ENCODE results near the gene SORCS3. TPM values are rescaled to one million over a fixed set of nuclear protein-coding genes. Genes with fewer than 3 reads are reported as not detected.

The SORCS3 gene
- total RNA-seq, 2 donors from 2014 or later, result 0.68 TPM; not detected in 1

- H3K4me1 ChIP-seq (ENCODE audit: control insufficient read depth, insufficient read depth, low read length), result no peaks in the 10 kb centered on the region
These were observed 432.9 kb downstream of the SORCS3 start for GRCh38 chr10:105073999-105074398.

GRCh38 chr10:105075031-105075430 is 433.9 kb downstream of the SORCS3 start:
- Mint-ChIP-seq H3K27ac (no peak overlapping the region), H3K4me1 (no peaks in the 10 kb centered on the region), H3K4me3 (no peak overlapping the region), H3K9me3 (no peaks in the 10 kb centered on the region), H3K36me3 (ENCODE audit: low read depth) (no peaks in the 10 kb centered on the region), H3K27me3 (ENCODE audit: insufficient read depth) (peaks cover 10% of the 10 kb centered on the region)
- Histone ChIP-seq H3K4me3 (ENCODE audit: low read length) (no peak overlapping the region), H3K36me3 (ENCODE audit: control insufficient read depth, insufficient read depth, low read length) (no peaks in the 10 kb centered on the region), H3K27ac (ENCODE audit: low read depth, low read length) (no peak overlapping the region), H3K4me1 (ENCODE audit: control insufficient read depth, insufficient read depth, low read length) (no peaks in the 10 kb centered on the region), H3K9ac (ENCODE audit: extremely low read depth, low read length, poor library complexity, severe bottlenecking) (no peak overlapping the region), H3K9me3 (ENCODE audit: control insufficient read depth, low read length) (no peaks in the 10 kb centered on the region), H3K27me3 (ENCODE audit: control insufficient read depth, insufficient read depth, low read length, poor library complexity, severe bottlenecking) (peaks cover 6% of the 10 kb centered on the region)
- 90% methylated on average over 1 of the region's 1 CpG; no CpG with 5 or more reads in 1 of the 2 experiments for WGBS, 2 experiments (ENCODE audit: insufficient coverage in 1 of 2, insufficient read length in 1 of 2)
- DNase-seq, result no peak
- TF ChIP-seq CTCF (conservative IDR thresholded peaks at IDR 0.05), result no peak

More at GRCh38 chr10:105073999-105074398, 432.9 kb downstream of the SORCS3 start:
- no peaks in the 10 kb centered on the region for H3K4me1 Mint-ChIP-seq
- WGBS, 2 experiments (ENCODE audit: insufficient coverage in 1 of 2, insufficient read length in 1 of 2), result 92 to 93% methylated on average over 4 of the region's 4 CpGs
- no peak for DNase-seq
- Histone ChIP-seq H3K9me3 (ENCODE audit: control insufficient read depth, low read length) (no peaks in the 10 kb centered on the region), H3K4me3 (ENCODE audit: low read length) (no peak overlapping the region), H3K27ac (ENCODE audit: low read depth, low read length) (no peak overlapping the region), H3K27me3 (ENCODE audit: control insufficient read depth, insufficient read depth, low read length, poor library complexity, severe bottlenecking) (peaks cover 6% of the 10 kb centered on the region), H3K9ac (ENCODE audit: extremely low read depth, low read length, poor library complexity, severe bottlenecking) (no peak overlapping the region), H3K36me3 (ENCODE audit: control insufficient read depth, insufficient read depth, low read length) (no peaks in the 10 kb centered on the region)
- no peak overlapping the region for H3K27ac Mint-ChIP-seq
- H3K36me3 Mint-ChIP-seq (ENCODE audit: low read depth), result no peaks in the 10 kb centered on the region
- no peak for TF ChIP-seq CTCF (conservative IDR thresholded peaks at IDR 0.05)
- H3K4me3 Mint-ChIP-seq, result no peak overlapping the region
- H3K9me3 Mint-ChIP-seq, result no peaks in the 10 kb centered on the region
- peaks cover 13% of the 10 kb centered on the region for H3K27me3 Mint-ChIP-seq (ENCODE audit: insufficient read depth)

GRCh38 chr10:105085980-105086379 is 444.9 kb downstream of the SORCS3 start:
- no peaks in the 10 kb centered on the region for H3K4me1 Mint-ChIP-seq
- no peaks in the 10 kb centered on the region for H3K36me3 Mint-ChIP-seq (ENCODE audit: low read depth)
- peaks cover 1% of the 10 kb centered on the region for H3K27me3 Mint-ChIP-seq (ENCODE audit: insufficient read depth)
- no peak overlapping the region for H3K4me3 Mint-ChIP-seq
- 90 to 92% methylated on average over 2 of the region's 2 CpGs for WGBS, 2 experiments (ENCODE audit: insufficient coverage in 1 of 2, insufficient read length in 1 of 2)
- Histone ChIP-seq H3K4me3 (ENCODE audit: low read length) (no peak overlapping the region), H3K9ac (ENCODE audit: extremely low read depth, low read length, poor library complexity, severe bottlenecking) (no peak overlapping the region), H3K36me3 (ENCODE audit: control insufficient read depth, insufficient read depth, low read length) (no peaks in the 10 kb centered on the region), H3K27me3 (ENCODE audit: control insufficient read depth, insufficient read depth, low read length, poor library complexity, severe bottlenecking) (no peaks in the 10 kb centered on the region), H3K9me3 (ENCODE audit: control insufficient read depth, low read length) (no peaks in the 10 kb centered on the region), H3K4me1 (ENCODE audit: control insufficient read depth, insufficient read depth, low read length) (no peaks in the 10 kb centered on the region), H3K27ac (ENCODE audit: low read depth, low read length) (no peak overlapping the region)
- no peak for DNase-seq
- no peaks in the 10 kb centered on the region for H3K9me3 Mint-ChIP-seq
- no peak for TF ChIP-seq CTCF (conservative IDR thresholded peaks at IDR 0.05)
- H3K27ac Mint-ChIP-seq, result no peak overlapping the region

All from endodermal cell (in vitro differentiated cells).